ENCODE results near the gene MRPS22. TPM values are rescaled to one million over a fixed set of nuclear protein-coding genes. Genes with fewer than 3 reads are reported as not detected.
"Not testable (repeated sequence)": the region's sequence is repeated elsewhere in the genome, so short reads cannot be mapped to it uniquely, and the experiment has no call there.

Gene MRPS22
- total RNA-seq, 1 experiment from 2014 or later = 45.7 TPM

GRCh38 chr3:139396707-139397106 is 52.9 kb downstream of the MRPS22 start:
- Histone ChIP-seq H3K79me2 (ENCODE audit: insufficient read depth, low read length) (no peaks in the 10 kb centered on the region), H2BK120ac (ENCODE audit: low read depth, low read length, poor library complexity, severe bottlenecking) (no peak overlapping the region), H2BK15ac (ENCODE audit: low read depth, low read length) (no peak overlapping the region), H3K79me1 (ENCODE audit: insufficient read depth, low read depth, low read length, poor library complexity, severe bottlenecking) (no peaks in the 10 kb centered on the region), H2BK20ac (ENCODE audit: low read depth, low read length, poor library complexity, severe bottlenecking) (no peak overlapping the region), H3K4me2 (ENCODE audit: insufficient read depth, insufficient read length, low read length) (no peak overlapping the region), H4K20me1 (ENCODE audit: control insufficient read depth, insufficient read depth, insufficient read length) (no peaks in the 10 kb centered on the region), H3K14ac (ENCODE audit: insufficient read depth, low read length) (no peak overlapping the region), H3K4me1 (ENCODE audit: insufficient read depth, low read length) (no peaks in the 10 kb centered on the region), H2BK5ac (ENCODE audit: insufficient read length, low read length) (no peak overlapping the region), H3K9me3 (ENCODE audit: control insufficient read depth, low read depth, low read length) (no peaks in the 10 kb centered on the region), H3K4ac (ENCODE audit: low read depth, low read length) (no peak overlapping the region), H3K18ac (ENCODE audit: insufficient read length, low read depth, low read length) (no peak overlapping the region), H3T11ph (ENCODE audit: low read length) (no peak overlapping the region), H2BK12ac (ENCODE audit: insufficient read length, low read depth, low read length) (no peak overlapping the region), H3K27me3 (ENCODE audit: insufficient read depth, low read length) (no peaks in the 10 kb centered on the region), H3K27ac (ENCODE audit: insufficient read length, low read depth, low read length) (no peak overlapping the region), H3K56ac (ENCODE audit: insufficient read length, low read depth, low read length) (no peak overlapping the region), H3K23me2 (ENCODE audit: insufficient read length, low read depth, low read length, poor library complexity, severe bottlenecking) (no peaks in the 10 kb centered on the region), H4K5ac (ENCODE audit: insufficient read length, low read depth, low read length) (no peak overlapping the region), H3K23ac (ENCODE audit: insufficient read length, low read depth, low read length) (no peak overlapping the region), H2AK5ac (ENCODE audit: insufficient read length, low read length) (no peak overlapping the region), H4K91ac (ENCODE audit: insufficient read length, low read depth, low read length) (no peak overlapping the region), H4K8ac (replicated peaks; ENCODE audit: insufficient read length, low read depth, low read length) (no peak overlapping the region), H2AFZ (ENCODE audit: low read length) (no peak overlapping the region), H3K9ac (ENCODE audit: extremely low read depth, insufficient read length, low read length) (no peak overlapping the region)
- Mint-ChIP-seq H3K4me3 (no peak overlapping the region), H3K27ac (no peak overlapping the region), H3K36me3 (ENCODE audit: insufficient read depth in 1 of 3, low read depth in 3 of 3) (no peaks in the 10 kb centered on the region; a peak in 1 of 7 replicates), H3K9me3 (peaks cover 8 to 12% of the 10 kb centered on the region in 2 experiments; a peak in 4 of 5 replicates), H3K27me3 (ENCODE audit: low read depth) (no peaks in the 10 kb centered on the region), H3K4me1 (no peaks in the 10 kb centered on the region)
- DNase-seq = no peak
- WGBS (ENCODE audit: extremely low coverage, insufficient read length, low lambda C conversion rate) = no CpG with 5 or more reads among the region's 3 CpGs
- no peak for TF ChIP-seq CTCF (conservative IDR thresholded peaks at IDR 0.05)

DNA sequence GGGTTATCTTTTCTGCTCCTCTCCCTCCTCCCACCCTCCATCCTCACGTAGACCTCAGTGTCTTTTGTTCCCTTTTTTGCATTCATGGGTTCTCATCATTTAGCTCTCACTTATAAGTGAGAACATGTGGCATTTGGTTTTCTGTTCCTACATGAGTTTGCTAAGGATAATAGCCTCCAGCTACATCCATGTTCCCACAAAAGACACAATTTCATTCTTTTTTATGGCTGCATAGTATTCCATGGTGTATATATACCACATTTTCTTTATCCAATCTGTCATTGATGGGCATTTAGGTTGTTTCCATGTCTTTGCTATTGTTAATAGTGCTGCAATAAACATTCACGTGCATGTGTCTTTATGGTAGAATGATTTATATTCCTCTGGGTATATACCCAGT is 57.3 kb downstream of the MRPS22 start:
- DNase-seq; H2BK15ac ChIP-seq (ENCODE audit: low read depth, low read length); H3K18ac ChIP-seq (ENCODE audit: insufficient read length, low read depth, low read length); H3K27me3 ChIP-seq (ENCODE audit: insufficient read depth, low read length); H3K9me3 ChIP-seq (ENCODE audit: control insufficient read depth, low read depth, low read length); H3K14ac ChIP-seq (ENCODE audit: insufficient read depth, low read length); H2BK20ac ChIP-seq (ENCODE audit: low read depth, low read length, poor library complexity, severe bottlenecking); H3K23ac ChIP-seq (ENCODE audit: insufficient read length, low read depth, low read length); H3K79me2 ChIP-seq (ENCODE audit: insufficient read depth, low read length); H4K8ac ChIP-seq (replicated peaks; ENCODE audit: insufficient read length, low read depth, low read length); H3K9ac ChIP-seq (ENCODE audit: extremely low read depth, insufficient read length, low read length); H3K56ac ChIP-seq (ENCODE audit: insufficient read length, low read depth, low read length); H3K27ac ChIP-seq (ENCODE audit: insufficient read length, low read depth, low read length); H3K27me3 Mint-ChIP-seq (ENCODE audit: low read depth); H3K4me3 Mint-ChIP-seq; H3T11ph ChIP-seq (ENCODE audit: low read length); H2BK5ac ChIP-seq (ENCODE audit: insufficient read length, low read length); H4K20me1 ChIP-seq (ENCODE audit: control insufficient read depth, insufficient read depth, insufficient read length); H3K4me1 Mint-ChIP-seq; H2AFZ ChIP-seq (ENCODE audit: low read length); H2AK5ac ChIP-seq (ENCODE audit: insufficient read length, low read length); H2BK12ac ChIP-seq (ENCODE audit: insufficient read length, low read depth, low read length); H3K4me2 ChIP-seq (ENCODE audit: insufficient read depth, insufficient read length, low read length); H3K27ac Mint-ChIP-seq; H4K91ac ChIP-seq (ENCODE audit: insufficient read length, low read depth, low read length); H3K23me2 ChIP-seq (ENCODE audit: insufficient read length, low read depth, low read length, poor library complexity, severe bottlenecking); H3K79me1 ChIP-seq (ENCODE audit: insufficient read depth, low read depth, low read length, poor library complexity, severe bottlenecking); H3K4me1 ChIP-seq (ENCODE audit: insufficient read depth, low read length); H3K4ac ChIP-seq (ENCODE audit: low read depth, low read length); H4K5ac ChIP-seq (ENCODE audit: insufficient read length, low read depth, low read length); H2BK120ac ChIP-seq (ENCODE audit: low read depth, low read length, poor library complexity, severe bottlenecking): not testable (repeated sequence)
- peaks cover 26 to 34% (median 31%) of the 10 kb centered on the region in 3 experiments for H3K36me3 Mint-ChIP-seq (ENCODE audit: insufficient read depth in 1 of 3, low read depth in 3 of 3)
- peaks cover 42 to 50% of the 10 kb centered on the region in 2 experiments for H3K9me3 Mint-ChIP-seq
- WGBS (ENCODE audit: extremely low coverage, insufficient read length, low lambda C conversion rate) = no CpG with 5 or more reads among the region's 2 CpGs

Measured in H9 (cell line).